ENCODE measurements around the gene MARF1.

MARF1 gene

DNA sequence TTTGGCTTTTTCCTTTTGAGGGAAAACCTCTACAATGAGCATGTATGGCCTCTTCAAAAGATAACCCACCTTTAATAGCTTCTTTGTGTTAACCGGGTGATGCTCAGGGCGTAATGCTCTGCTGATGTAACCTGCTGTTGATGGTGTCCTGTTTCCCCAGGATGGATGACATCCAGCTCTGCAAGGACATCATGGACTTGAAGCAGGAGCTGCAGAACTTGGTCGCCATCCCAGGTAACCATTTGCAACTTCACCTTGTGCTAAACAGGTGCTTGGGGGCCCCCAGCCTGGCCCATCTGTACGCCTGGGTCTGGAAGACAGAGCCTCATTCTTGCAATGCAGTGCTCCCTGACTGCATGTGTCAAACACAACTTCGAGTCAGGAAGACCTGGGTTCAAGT is 75.1 kb downstream of the MARF1 start:
- TF ChIP-seq, protein P1, sequence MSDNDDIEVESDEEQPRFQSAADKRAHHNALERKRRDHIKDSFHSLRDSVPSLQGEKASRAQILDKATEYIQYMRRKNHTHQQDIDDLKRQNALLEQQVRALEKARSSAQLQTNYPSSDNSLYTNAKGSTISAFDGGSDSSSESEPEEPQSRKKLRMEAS (IDR thresholded peaks at IDR 0.05; ENCODE audit: low read depth, low read length) = no peak
- no peak for TF ChIP-seq POLR2A (IDR thresholded peaks at IDR 0.05; ENCODE audit: extremely low read depth, insufficient read length)
- TF ChIP-seq, protein P2, sequence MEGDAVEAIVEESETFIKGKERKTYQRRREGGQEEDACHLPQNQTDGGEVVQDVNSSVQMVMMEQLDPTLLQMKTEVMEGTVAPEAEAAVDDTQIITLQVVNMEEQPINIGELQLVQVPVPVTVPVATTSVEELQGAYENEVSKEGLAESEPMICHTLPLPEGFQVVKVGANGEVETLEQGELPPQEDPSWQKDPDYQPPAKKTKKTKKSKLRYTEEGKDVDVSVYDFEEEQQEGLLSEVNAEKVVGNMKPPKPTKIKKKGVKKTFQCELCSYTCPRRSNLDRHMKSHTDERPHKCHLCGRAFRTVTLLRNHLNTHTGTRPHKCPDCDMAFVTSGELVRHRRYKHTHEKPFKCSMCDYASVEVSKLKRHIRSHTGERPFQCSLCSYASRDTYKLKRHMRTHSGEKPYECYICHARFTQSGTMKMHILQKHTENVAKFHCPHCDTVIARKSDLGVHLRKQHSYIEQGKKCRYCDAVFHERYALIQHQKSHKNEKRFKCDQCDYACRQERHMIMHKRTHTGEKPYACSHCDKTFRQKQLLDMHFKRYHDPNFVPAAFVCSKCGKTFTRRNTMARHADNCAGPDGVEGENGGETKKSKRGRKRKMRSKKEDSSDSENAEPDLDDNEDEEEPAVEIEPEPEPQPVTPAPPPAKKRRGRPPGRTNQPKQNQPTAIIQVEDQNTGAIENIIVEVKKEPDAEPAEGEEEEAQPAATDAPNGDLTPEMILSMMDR (IDR thresholded peaks at IDR 0.05; ENCODE audit: low read depth, low read length) = no peak
- no peak for TF ChIP-seq MYC (IDR thresholded peaks at IDR 0.05; ENCODE audit: low read depth, low read length)
- DNase-seq (ENCODE audit: low read depth) = no peak
- no peak overlapping the region for H3K4me3 ChIP-seq (ENCODE audit: low read depth, low read length)

DNA sequence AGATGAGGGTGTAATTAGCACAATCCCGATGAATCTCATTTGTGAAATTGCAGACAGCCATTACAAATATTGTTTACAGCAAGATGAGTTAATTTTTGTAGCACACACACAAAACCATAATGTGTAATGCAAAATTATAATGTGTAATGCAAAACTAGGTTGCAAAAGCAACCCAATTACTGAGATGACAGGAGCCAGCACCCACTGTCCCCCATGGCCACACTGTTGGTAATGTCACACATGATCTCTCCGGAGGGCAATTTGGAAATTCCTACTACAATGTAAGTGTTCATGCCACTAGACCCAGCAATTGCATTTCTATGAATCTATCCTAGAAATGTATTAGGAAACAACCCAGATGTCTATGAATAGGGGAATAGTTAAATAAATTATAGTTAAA is 76.9 kb downstream of the MARF1 start:
- TF ChIP-seq, protein P1 (IDR thresholded peaks at IDR 0.05; ENCODE audit: low read depth, low read length) = no peak
- TF ChIP-seq, protein P2 (IDR thresholded peaks at IDR 0.05; ENCODE audit: low read depth, low read length) = no peak
- TF ChIP-seq POLR2A (IDR thresholded peaks at IDR 0.05; ENCODE audit: extremely low read depth, insufficient read length) (no peak), MYC (IDR thresholded peaks at IDR 0.05; ENCODE audit: low read depth, low read length) (no peak)
- no peak for DNase-seq (ENCODE audit: low read depth)
- no peak overlapping the region for H3K4me3 ChIP-seq (ENCODE audit: low read depth, low read length)

DNA sequence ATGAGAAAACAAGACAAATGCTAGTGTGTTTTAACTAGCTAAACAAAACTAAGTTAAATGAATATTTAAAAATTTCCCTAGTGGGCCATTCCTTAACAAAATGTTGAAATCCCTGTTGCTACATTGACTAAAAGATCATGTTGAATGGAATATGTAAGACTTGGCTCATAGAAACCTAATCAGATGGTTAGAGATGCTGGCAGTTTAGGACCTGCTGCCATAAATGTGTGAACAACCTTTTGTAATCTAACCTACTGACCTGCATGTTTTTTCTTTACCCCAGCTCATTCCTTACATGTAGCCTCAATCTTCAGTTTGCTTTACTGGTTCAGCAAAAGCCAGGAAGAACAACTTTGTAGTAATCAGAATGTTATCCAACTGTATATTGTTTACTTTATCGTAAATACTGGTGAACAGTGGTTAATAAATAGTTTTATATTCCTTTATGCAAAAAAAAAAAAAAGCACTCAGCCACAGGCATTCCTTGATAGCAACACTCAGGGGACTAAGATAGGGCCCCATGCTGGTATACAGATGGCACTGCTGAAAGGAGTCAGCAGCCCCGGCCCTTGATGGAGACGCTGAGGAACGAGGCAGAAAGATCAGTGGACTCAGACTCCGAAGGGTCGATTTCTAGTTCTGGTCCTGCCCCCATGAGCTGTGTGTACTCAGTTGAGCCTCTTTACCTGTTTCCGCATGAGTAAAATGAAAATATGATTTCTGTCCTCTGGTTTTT is 78.2 kb downstream of the MARF1 start:
- DNase-seq (ENCODE audit: low read depth) = no peak
- no peak overlapping the region for H3K4me3 ChIP-seq (ENCODE audit: low read depth, low read length)
- TF ChIP-seq, protein P1 (IDR thresholded peaks at IDR 0.05; ENCODE audit: low read depth, low read length) = no peak
- TF ChIP-seq, protein P2 (IDR thresholded peaks at IDR 0.05; ENCODE audit: low read depth, low read length) = no peak
- no peak for TF ChIP-seq MYC (IDR thresholded peaks at IDR 0.05; ENCODE audit: low read depth, low read length)
- no peak for TF ChIP-seq POLR2A (IDR thresholded peaks at IDR 0.05; ENCODE audit: extremely low read depth, insufficient read length)

DNA sequence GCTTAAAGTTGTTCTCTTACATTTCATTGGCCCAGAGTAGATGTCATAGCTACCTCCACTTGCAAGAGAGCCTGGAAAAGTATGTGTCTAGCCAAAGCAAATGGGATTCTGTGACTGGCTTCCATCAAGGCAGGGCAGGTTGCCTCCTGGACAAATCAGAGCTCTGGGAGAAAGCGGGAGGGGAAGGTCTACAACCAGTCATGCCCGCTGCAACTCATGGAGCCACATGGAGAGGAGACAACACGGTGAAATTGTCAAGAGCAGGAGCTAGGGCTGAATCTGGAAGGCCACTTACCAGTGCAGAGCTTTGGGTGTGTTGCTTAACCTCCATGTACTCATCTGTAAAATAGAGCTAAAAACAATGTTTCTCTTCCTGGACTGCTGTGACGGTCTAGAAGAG is 83.8 kb downstream of the MARF1 start:
- no peak overlapping the region for H3K4me3 ChIP-seq (ENCODE audit: low read depth, low read length)
- no peak for DNase-seq (ENCODE audit: low read depth)
- TF ChIP-seq POLR2A (IDR thresholded peaks at IDR 0.05; ENCODE audit: extremely low read depth, insufficient read length) (no peak), MYC (IDR thresholded peaks at IDR 0.05; ENCODE audit: low read depth, low read length) (no peak)
- TF ChIP-seq, protein P2 (IDR thresholded peaks at IDR 0.05; ENCODE audit: low read depth, low read length) = no peak
- TF ChIP-seq, protein P1 (IDR thresholded peaks at IDR 0.05; ENCODE audit: low read depth, low read length) = no peak

DNA sequence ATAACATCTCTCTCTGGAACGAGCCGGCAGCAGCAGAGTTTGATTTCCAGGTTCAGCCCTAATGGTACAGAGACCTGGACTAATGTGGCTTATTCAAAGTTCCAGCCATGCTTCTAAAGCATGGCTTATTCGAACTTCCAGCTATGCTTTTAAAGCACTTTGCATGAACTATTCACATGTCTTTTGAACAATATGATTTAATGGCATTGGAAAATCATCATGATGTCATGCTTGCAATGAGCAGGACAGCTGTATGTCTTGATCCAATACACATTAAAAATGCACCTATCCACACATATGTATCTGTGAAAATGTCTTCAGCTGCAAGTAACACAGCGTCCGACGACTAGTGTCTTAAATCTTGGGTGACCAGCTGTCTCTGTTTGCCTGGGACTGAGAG is 85.7 kb downstream of the MARF1 start:
- no peak for TF ChIP-seq MYC (IDR thresholded peaks at IDR 0.05; ENCODE audit: low read depth, low read length)
- no peak for TF ChIP-seq POLR2A (IDR thresholded peaks at IDR 0.05; ENCODE audit: extremely low read depth, insufficient read length)
- TF ChIP-seq, protein P1 (IDR thresholded peaks at IDR 0.05; ENCODE audit: low read depth, low read length) = no peak
- TF ChIP-seq, protein P2 (IDR thresholded peaks at IDR 0.05; ENCODE audit: low read depth, low read length) = no peak
- H3K4me3 ChIP-seq (ENCODE audit: low read depth, low read length) = no peak overlapping the region
- DNase-seq (ENCODE audit: low read depth) = no peak
